ENCODE data around the gene HERC6.

HERC6 gene

DNA sequence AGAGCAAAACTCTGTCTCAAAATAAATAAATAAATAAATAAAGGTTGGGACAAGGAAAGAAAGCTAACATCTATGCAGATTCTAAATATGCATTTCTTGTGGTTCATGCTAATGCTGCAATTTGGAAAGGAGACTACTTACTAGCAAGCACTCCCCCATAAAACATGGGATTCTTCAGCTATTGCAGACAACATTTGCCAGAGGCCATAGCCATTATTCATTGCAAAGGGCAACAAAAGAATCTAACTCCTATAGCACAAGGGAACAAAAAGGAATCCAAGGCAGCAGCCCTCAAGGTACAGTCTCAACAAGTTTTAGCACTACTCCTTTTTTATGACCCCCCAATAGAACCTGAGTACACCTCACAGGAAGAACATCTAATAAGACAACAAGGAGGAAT lies 70.2 kb downstream of the HERC6 start:
- DNase-seq: no peak

- DNase-seq: no peak
Observed at GRCh38 chr4:88449290-88449689, 70.6 kb downstream of the HERC6 start.

GRCh38 chr4:88451205-88451604 lies 72.6 kb downstream of the HERC6 start:
- no peak for DNase-seq

GRCh38 chr4:88452912-88453311 lies 74.3 kb downstream of the HERC6 start:
- DNase-seq: no peak

- peak; percentile 93 for DNase-seq
Observed at GRCh38 chr4:88456670-88457306, 78.1 kb downstream of the HERC6 start, which contains the start of gene HERC5. Gene HERC5 (plus strand): TSS chr4:88457119. CDS start chr4:88457270, 151 bp downstream.

DNA sequence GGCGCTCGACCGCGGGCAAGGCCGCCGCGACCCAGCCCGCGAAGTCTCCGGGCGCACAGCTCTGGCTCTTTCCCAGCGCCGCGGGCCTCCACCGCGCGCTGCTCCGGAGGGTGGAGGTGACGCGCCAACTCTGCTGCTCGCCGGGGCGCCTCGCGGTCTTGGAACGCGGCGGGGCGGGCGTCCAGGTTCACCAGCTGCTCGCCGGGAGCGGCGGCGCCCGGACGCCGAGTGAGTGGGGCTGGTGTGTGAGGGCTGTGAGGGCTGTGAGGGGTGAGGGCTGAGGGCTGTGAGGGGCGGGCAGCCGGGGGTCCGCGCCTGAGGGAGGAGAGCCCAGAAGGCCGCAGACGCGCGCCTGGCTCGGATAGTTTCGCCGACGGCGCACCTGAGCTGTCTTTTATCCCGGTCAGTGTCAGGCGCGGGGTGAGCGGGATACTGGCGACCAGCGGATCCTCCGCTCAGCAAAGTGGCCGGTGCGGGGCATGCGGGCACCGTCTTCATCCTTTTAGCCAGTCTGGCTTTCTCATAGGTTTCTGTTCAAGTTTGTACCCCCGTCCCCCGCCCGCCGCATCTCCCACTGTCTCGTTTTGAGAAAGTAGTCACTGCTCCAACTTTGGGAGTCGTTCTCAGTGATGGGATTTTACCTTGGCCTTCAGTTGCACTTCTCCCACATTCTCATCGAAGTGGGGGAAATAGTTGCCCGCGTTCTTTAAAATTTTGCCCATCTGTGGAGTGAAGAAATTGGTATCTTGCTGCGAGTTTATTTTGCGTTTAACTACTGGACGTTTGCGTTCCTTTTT lies 78.9 kb downstream of the HERC6 start:
- DNase-seq: no peak

- no peak for DNase-seq
Observed at GRCh38 chr4:88458104-88458740, 79.6 kb downstream of the HERC6 start.

DNA sequence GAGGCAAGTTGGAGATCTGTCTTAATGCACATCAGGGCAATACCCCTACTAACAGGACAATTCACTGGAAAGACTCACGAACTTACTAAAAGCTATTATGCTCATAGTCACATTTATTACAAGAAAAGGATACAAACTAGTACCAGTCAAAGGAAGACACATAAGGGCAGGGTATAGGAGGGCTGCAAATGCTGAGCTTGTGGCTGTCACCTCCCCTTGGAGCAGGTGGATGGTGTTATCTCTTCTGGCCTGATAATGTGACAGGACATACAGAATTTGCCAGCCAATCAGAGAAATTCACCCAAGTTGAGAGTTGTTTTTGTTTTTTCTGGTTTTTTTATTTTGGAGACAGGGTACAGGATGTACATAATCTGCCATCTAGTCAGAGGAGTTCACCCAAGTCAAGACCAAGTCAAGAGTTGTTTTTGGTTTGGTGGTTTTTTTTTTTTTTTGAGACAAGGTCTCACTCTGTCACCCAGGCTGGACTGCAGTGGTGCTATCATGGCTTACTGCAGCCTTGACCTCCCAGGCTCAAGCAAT lies 87.1 kb downstream of the HERC6 start:
- no peak for DNase-seq

DNA sequence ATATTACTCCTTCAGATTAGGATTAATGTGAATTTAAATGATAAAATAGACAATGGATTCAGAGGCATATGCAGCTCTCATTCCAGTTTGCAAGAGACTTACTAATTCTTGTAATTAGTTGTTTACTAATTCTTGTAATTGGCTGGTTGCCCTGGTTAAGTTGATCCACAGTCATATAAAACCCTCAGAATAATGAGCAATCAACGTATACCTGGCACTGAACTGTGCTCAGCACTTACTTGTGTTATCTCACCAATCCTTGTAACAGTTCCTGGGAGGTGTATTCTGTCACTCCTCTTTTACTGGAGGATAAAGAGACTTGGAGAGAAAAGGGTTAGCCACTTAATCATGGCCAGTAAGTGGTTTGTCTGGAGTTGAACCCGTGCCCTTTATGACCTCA lies 88.7 kb downstream of the HERC6 start:
- DNase-seq: no peak

DNA sequence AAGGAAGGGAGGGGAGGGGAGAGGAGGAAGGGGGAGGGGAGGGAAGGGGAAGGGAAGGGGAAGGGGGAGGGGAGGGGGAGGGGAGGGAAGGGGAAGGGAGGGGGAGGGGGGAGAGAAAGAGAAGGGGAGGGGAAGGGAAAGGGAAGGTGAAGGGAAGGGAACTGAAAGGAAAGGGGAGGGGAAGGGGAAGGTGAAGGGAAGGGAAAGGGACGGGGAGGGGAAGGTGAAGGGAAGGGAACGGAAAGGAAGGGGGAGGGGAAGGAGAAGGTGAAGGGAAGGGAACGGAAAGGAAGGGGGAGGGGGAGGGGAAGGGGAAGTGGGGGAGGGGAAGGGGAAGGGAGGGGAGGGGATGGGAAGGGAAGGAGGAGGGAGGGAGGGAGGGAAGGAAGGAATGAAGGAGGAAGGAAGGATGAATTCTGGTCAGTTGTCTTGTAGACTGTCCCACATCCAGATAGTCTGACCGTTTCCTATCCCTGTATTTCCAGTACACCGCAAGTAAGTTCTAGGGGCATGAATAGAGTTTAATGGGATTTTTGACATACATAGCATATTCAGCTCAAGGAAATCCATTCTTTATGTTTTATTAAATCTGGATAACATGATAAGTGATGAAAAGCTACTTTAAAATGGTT lies 98.7 kb downstream of the HERC6 start:
- DNase-seq: no peak

- no peak for DNase-seq
Observed at GRCh38 chr4:88478247-88478646, 99.6 kb downstream of the HERC6 start.

- no peak for DNase-seq
Observed at GRCh38 chr4:88481537-88481936, 102.9 kb downstream of the HERC6 start.

GRCh38 chr4:88489100-88489761 lies 110.6 kb downstream of the HERC6 start:
- DNase-seq: no peak
